A549 (cell line): ENCODE data around the gene UBR7.
"Not testable (repeated sequence)": the region's sequence is repeated elsewhere in the genome, so short reads cannot be mapped to it uniquely, and the experiment has no call there.

Experiments
- NR3C1 ChIP-seq: fragments of >200 bp; sonication (Bioruptor Twin); formaldehyde crosslinking; IDR thresholded peaks from 3 replicates; pipeline ENCODE4 v1.6.1; 2017
- SREBF2 ChIP-seq: fragments of 450-650 bp; IDR thresholded peaks from 2 replicates; pipeline ENCODE4 v1.6.1; 2014; ENCODE audit warnings: mild to moderate bottlenecking, moderate library complexity
- TF ChIP-seq, protein P1 (sequence below): fragments of 200-600 bp; sonication (generic); IDR thresholded peaks from 2 replicates; pipeline ENCODE4 v1.6.1; 2016; ENCODE audit warnings: antibody characterized with exemption, mild to moderate bottlenecking, moderate library complexity
- TF ChIP-seq, protein P2 (sequence below): fragments of >200 bp; sonication (Bioruptor Twin); formaldehyde crosslinking; IDR thresholded peaks from 3 replicates; pipeline ENCODE4 v1.6.1; 2016
- TF ChIP-seq, protein P3 (sequence below): fragments of >200 bp; sonication (Bioruptor Twin); formaldehyde crosslinking; IDR thresholded peaks from 3 replicates; pipeline ENCODE4 v1.5.1; 2016

DNA sequence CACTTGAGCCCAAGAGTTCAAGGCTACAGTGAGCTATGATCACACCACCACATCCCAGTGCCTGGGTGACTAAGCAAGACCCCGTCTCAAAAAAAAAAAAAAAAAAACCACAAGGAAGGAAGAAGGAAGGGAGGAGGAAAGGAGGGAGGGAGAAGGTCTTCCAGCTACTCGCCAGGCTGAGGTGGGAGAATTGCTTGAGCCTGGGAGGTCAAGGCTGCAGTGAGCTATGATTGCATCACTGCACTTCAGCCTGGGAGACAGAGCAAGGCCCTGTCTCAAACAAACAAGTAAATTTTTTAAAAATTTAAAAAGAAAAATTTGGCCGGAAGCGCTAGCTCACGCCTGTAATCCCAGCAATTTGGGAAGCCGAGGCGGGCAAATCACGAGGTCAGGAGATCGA is 38.4 kb upstream of the UBR7 start:
- TF ChIP-seq NR3C1, SREBF2: not testable (repeated sequence)
- TF ChIP-seq, protein P1, sequence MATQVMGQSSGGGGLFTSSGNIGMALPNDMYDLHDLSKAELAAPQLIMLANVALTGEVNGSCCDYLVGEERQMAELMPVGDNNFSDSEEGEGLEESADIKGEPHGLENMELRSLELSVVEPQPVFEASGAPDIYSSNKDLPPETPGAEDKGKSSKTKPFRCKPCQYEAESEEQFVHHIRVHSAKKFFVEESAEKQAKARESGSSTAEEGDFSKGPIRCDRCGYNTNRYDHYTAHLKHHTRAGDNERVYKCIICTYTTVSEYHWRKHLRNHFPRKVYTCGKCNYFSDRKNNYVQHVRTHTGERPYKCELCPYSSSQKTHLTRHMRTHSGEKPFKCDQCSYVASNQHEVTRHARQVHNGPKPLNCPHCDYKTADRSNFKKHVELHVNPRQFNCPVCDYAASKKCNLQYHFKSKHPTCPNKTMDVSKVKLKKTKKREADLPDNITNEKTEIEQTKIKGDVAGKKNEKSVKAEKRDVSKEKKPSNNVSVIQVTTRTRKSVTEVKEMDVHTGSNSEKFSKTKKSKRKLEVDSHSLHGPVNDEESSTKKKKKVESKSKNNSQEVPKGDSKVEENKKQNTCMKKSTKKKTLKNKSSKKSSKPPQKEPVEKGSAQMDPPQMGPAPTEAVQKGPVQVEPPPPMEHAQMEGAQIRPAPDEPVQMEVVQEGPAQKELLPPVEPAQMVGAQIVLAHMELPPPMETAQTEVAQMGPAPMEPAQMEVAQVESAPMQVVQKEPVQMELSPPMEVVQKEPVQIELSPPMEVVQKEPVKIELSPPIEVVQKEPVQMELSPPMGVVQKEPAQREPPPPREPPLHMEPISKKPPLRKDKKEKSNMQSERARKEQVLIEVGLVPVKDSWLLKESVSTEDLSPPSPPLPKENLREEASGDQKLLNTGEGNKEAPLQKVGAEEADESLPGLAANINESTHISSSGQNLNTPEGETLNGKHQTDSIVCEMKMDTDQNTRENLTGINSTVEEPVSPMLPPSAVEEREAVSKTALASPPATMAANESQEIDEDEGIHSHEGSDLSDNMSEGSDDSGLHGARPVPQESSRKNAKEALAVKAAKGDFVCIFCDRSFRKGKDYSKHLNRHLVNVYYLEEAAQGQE = not testable (repeated sequence)
- TF ChIP-seq, protein P2, sequence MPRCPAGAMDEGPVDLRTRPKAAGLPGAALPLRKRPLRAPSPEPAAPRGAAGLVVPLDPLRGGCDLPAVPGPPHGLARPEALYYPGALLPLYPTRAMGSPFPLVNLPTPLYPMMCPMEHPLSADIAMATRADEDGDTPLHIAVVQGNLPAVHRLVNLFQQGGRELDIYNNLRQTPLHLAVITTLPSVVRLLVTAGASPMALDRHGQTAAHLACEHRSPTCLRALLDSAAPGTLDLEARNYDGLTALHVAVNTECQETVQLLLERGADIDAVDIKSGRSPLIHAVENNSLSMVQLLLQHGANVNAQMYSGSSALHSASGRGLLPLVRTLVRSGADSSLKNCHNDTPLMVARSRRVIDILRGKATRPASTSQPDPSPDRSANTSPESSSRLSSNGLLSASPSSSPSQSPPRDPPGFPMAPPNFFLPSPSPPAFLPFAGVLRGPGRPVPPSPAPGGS = not testable (repeated sequence)
- TF ChIP-seq, protein P3, sequence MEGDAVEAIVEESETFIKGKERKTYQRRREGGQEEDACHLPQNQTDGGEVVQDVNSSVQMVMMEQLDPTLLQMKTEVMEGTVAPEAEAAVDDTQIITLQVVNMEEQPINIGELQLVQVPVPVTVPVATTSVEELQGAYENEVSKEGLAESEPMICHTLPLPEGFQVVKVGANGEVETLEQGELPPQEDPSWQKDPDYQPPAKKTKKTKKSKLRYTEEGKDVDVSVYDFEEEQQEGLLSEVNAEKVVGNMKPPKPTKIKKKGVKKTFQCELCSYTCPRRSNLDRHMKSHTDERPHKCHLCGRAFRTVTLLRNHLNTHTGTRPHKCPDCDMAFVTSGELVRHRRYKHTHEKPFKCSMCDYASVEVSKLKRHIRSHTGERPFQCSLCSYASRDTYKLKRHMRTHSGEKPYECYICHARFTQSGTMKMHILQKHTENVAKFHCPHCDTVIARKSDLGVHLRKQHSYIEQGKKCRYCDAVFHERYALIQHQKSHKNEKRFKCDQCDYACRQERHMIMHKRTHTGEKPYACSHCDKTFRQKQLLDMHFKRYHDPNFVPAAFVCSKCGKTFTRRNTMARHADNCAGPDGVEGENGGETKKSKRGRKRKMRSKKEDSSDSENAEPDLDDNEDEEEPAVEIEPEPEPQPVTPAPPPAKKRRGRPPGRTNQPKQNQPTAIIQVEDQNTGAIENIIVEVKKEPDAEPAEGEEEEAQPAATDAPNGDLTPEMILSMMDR = not testable (repeated sequence)
